Mucosa of descending colon (tissue), 3 donors: ENCODE data around the gene PTPRCAP. TPM values are rescaled to one million over a fixed set of nuclear protein-coding genes. Genes with fewer than 3 reads are reported as not detected.
A peak's percentile ranks its signal among the peaks of the same experiment; 100 is the strongest.

Source experiments
- ATAC-seq: fragments of 200-7000 bp; cut with Tn5 transposase; one replicate; pipeline ENCODE4 v1.9.1; 2020; ENCODE audit warnings: mild to moderate bottlenecking, moderate library complexity
- DNase-seq, 3 donors: peaks; one replicate each; pipeline ENCODE4 v3.0.0-alpha.2; 2020
- H3K36me3 ChIP-seq: fragments of 200-600 bp; one replicate; pipeline ENCODE4 v1.8.0; 2021; ENCODE audit warnings: low read depth, mild to moderate bottlenecking
- H3K4me1 ChIP-seq: fragments of 200-600 bp; one replicate; pipeline ENCODE4 v1.8.0; 2021; ENCODE audit warnings: low read depth, mild to moderate bottlenecking
- H3K4me3 ChIP-seq: fragments of 200-600 bp; one replicate; pipeline ENCODE4 v1.8.0; 2021; ENCODE audit warnings: mild to moderate bottlenecking
- H3K9me3 ChIP-seq: fragments of 200-600 bp; one replicate; pipeline ENCODE4 v1.8.0; 2021; ENCODE audit warnings: mild to moderate bottlenecking
- CTCF ChIP-seq: fragments of 200-600 bp; IDR thresholded peaks from one replicate; pipeline ENCODE4 v1.8.0; 2022; ENCODE audit warnings: antibody characterized with exemption, mild to moderate bottlenecking
- intact Hi-C, 2 donors: fragments of 100-400 bp; cut with DNase I in 1 of 2; cut with micrococcal nuclease in 1 of 2; formaldehyde crosslinking; loops; one replicate each; pipeline versions ENCODE4 v1.11.0 to v1.11.1; 2022; cut with DNase I, micrococcal nuclease
- total RNA-seq, 3 donors: library from RNA; stranded (reverse); fragmentation: NEBNext Ultra II Directional in 2 of 3; extraction: Animal tissue kit (Norgen Biotek cat#: 25700) in 2 of 3; gene quantifications; one replicate each; pipeline versions ENCODE4 v1.2.1 to v1.2.4, GENCODE V29; 2021 to 2023
- donor health status: DM: no; HTN: no; CAD: no; lungs with moderate emphysema.
- donor health status: DM: no; HTN: no; CAD: no.
- donor health status: DM: no; HTN: yes; CAD: no.

PTPRCAP gene
- total RNA-seq, 3 donors from 2014 or later, result 7.2 to 13.6 (median 10.0) TPM

GRCh38 chr11:67419325-67420049 is 18.0 kb downstream of the PTPRCAP start:
- H3K4me1 ChIP-seq, result peaks cover 32% of the 10 kb centered on the region
- no peak overlapping the region for H3K4me3 ChIP-seq
- H3K9me3 ChIP-seq, result no peaks in the 10 kb centered on the region
- no peak for TF ChIP-seq CTCF
- no peak for DNase-seq
- ATAC-seq, result no peak
- intact Hi-C loops, result no loop called here
- peaks cover 3% of the 10 kb centered on the region for H3K36me3 ChIP-seq

GRCh38 chr11:67418476-67419281 is 18.8 kb downstream of the PTPRCAP start:
- Histone ChIP-seq H3K36me3 (peaks cover 3% of the 10 kb centered on the region), H3K4me3 (no peak overlapping the region), H3K4me1 (peaks cover 32% of the 10 kb centered on the region), H3K9me3 (no peaks in the 10 kb centered on the region)
- no peak for TF ChIP-seq CTCF
- no peak for ATAC-seq
- intact Hi-C loops, result no loop called here
- peak in 1 of 3 donors; percentile 14 for DNase-seq

GRCh38 chr11:67417425-67417824 is 20.1 kb downstream of the PTPRCAP start:
- Histone ChIP-seq H3K9me3 (no peaks in the 10 kb centered on the region), H3K4me1 (peaks cover 32% of the 10 kb centered on the region), H3K4me3 (no peak overlapping the region), H3K36me3 (peaks cover 3% of the 10 kb centered on the region)
- no peak for ATAC-seq
- intact Hi-C loops, result no loop called here
- DNase-seq, result no peak
- no peak for TF ChIP-seq CTCF

- peaks cover 32% of the 10 kb centered on the region for H3K4me1 ChIP-seq
- intact Hi-C loops, result no loop called here
Observed at GRCh38 chr11:67416416-67417335, 20.8 kb downstream of the PTPRCAP start.

More at GRCh38 chr11:67416416-67417335, 20.8 kb downstream of the PTPRCAP start:
- TF ChIP-seq CTCF, result no peak
- Histone ChIP-seq H3K36me3 (peaks cover 3% of the 10 kb centered on the region), H3K9me3 (no peaks in the 10 kb centered on the region), H3K4me3 (no peak overlapping the region)
- DNase-seq (peak in 2 of 3 donors; percentile 40 to 82), ATAC-seq (peak; percentile 2)
